Measurements from ENCODE around the gene LAMTOR3.

LAMTOR3 gene

DNA sequence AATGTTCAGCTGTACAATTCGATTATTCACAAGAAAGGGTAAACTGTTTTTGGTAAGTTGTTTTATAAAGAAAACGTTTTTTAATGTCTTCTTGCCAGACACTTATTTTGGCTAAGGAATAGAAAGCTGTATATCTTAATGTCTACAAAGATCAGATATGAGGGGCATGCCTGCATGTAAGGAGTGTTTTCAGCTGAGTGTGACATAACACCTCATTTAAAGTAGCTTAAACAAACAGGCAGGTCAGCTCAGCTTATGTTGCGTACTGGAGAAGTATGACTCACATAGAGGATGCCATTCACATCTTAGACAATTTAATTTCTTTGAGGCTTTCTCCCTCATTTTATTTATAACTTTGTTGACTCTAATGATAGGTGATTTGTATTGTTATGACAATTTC is 30.4 kb downstream of the LAMTOR3 start:
- DNase-seq (ENCODE audit: insufficient read length, low spot score) (no peak), FAIRE-seq (no peak)

DNA sequence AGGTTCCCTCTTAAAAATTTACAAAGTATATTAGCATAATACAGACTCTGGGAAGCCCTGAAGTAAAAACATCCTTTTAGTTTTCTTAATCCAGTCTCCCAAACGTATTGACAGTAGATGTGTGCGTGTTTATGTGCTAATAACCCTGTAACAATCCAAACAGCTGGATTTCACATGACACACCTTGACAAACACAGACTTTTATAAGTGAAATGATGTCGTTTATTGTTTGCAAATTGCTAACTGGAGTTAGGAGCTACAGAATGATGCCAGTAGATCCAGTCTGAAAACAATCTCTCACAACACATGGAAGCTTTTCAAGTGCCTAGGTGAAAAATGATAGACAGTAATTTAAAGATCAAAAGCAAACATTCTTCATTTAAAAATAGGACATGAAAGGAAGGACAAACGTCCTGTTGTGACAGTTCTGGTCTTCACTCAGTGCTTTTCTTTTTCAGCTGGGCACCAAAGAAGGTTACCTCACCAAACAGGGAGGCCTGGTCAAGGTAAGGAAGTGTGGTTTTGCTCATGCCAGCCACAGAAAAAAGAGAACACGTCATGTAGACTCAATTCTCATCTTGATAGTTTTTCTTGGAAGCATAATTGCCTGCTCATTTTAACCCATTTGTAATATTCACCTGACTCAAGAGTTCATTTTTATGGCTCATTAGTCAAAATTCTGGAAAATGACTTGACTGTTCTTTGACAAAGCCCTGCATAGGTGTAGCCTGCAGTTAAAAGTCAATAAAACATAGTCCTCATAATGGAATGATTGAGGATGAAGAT is 32.9 kb downstream of the LAMTOR3 start:
- FAIRE-seq = peak; percentile 81
- DNase-seq (ENCODE audit: insufficient read length, low spot score) = no peak

DNA sequence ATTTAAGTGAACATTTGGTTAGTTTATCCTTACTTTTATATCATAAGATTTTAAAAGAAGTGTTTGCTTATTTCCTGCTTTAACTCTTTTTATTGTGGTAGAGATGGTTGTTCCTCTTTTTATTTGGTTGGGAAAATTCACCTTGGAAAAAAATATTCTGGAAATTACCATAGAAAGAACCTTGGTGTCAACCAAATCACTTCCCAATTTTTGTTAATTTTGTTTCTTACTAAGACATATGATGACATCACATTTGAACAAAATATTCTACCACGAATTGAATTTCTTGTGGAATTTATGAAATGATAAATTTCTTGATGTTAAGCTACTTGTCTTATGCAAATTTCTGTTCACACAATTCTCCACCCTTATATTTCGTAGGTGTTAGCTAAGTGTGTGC is 33.7 kb downstream of the LAMTOR3 start:
- DNase-seq (ENCODE audit: insufficient read length, low spot score) (no peak), FAIRE-seq (no peak)

DNA sequence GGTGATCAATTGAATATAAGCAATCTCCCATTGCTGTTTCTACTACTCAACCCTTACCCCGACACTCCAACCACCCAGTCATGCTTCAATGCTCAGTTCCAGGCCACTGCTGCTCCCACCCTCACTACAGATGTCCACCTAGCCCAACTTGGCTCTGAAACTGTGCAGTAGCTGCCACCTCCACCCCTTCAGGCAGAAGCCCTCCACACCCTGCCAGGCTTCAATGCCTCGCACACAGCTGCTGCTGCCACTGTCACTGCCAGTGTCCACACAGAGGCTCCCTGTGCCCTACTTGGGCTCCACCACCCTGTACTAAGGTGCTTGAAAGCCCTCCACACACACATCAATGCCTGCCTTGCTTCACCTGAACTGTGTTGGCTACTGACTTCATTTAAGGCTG is 34.6 kb downstream of the LAMTOR3 start:
- DNase-seq (ENCODE audit: insufficient read length, low spot score) (no peak), FAIRE-seq (peak; percentile 83)

DNA sequence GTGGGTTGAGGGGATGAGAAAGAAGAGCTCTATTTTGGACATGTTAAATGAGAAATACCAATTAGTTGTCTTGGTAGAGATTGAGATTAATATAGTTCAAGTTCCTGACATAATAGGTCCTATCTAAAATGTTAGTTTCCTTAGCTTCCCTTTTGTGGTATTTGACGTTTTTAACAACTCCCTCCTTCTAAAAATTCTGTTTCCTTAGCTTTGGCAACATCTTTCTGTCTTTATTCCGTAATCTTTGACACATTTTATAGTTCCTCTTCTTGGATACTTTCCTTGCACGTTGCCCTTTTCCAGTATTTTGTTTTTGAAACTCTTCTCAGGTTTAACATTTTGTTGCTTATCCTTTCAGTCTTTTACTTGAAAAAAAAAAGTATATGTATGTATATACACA is 36.9 kb downstream of the LAMTOR3 start:
- DNase-seq (ENCODE audit: insufficient read length, low spot score) (no peak), FAIRE-seq (peak; percentile 14)

DNA sequence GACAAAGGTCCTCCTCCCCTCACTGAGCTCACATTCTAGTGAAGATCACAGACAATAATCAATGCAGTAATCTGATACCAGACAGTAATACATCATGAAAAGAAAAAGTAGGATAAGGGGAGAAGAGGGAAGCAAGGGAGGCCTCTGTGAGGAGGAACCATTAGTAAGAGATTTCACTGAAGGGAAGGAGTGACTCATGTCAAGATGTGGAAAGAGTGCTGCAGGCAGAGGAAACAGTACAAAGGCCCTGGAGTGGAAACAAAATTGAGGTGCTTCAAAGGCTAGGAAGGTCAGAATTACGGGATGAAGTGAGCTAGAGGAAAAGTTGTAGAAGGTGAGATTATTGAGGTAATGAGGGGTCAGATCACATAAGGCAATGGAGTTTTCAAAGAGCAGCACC is 38.1 kb downstream of the LAMTOR3 start:
- no peak for FAIRE-seq
- DNase-seq (ENCODE audit: insufficient read length, low spot score) = no peak

DNA sequence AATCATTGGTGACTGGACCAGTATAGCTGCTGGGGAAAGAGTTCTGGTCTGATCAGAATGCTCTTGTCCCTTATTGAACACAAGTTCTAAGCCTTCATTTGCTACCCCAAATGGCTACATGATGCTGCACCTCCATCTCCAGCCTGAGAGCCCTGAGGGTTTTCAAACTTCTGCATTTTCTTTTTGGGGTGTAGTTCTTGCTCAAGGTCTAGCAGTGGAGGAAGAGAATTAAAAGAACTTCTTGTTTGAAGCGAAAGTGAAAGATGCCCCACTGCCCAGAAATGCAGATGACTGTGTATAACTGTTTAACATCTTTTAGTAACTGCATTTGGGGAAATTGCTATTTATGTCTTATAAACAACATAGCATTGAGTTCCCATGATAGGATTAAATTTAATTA is 38.5 kb downstream of the LAMTOR3 start:
- no peak for DNase-seq (ENCODE audit: insufficient read length, low spot score)
- FAIRE-seq = peak; percentile 94

DNA sequence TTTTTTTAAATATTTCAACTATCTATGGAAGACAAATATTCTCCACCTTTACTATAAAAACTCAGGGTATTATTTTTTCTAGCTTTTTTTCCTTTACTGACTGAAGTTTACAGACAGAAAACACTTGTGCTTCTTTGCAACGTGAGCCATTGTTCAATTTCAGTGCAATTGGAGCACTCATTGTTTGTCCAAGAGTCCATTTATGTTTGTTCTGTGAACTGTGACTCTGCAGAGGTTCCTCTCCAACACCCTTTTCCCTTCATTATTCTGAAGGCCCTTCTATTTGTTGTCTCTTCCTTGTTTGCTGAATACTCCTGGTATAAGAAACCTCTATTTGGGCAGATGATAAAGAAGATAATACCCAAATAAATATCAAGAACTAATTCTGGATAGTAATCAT is 40.2 kb downstream of the LAMTOR3 start:
- FAIRE-seq = no peak
- no peak for DNase-seq (ENCODE audit: insufficient read length, low spot score)

DNA sequence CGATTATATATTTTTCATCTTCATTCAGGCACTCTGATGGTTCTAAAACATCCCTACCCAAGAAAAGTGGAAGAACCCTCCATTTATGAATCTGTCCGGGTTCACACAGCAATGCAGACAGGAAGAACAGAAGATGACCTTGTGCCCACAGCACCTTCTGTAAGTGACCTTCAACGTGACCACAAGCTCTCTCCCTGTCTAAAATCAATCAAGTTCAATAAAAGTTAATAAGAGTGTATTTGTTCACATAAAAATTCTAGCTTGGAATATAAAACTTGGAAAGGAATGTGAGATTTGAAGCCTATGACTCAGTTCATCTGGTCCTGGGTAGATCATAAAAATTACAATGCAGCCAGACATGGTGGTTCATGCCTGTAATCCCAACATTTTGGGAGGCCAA is 41.0 kb downstream of the LAMTOR3 start:
- FAIRE-seq (no peak), DNase-seq (ENCODE audit: insufficient read length, low spot score) (no peak)

DNA sequence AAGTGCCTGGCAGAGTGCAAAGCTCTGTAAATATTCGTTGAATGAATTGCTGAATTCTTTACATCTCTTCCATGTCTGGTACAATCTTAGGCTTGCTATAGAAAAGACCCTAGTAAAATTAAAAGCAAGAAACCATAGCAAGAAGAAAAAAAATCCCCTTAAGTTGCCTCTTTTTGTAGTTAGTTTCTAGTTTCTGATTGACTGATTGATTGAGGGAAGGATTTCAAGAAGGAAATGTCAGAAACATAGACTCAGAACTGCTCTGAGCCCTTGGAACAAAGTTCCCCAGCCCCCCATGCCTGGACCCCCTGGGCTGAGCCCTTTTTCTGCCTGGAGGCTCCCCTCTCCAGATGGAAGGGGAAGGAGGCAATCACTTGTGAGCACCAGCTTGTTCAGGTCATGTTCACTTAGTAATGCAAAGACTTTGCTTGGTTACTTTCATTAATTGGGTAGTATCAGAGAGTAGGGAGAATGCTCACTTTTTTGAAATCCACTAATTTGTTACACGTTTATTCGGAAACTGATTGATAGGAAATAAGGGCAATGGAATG is 42.0 kb downstream of the LAMTOR3 start:
- FAIRE-seq (peak; percentile 93), DNase-seq (ENCODE audit: insufficient read length, low spot score) (no peak)

DNA sequence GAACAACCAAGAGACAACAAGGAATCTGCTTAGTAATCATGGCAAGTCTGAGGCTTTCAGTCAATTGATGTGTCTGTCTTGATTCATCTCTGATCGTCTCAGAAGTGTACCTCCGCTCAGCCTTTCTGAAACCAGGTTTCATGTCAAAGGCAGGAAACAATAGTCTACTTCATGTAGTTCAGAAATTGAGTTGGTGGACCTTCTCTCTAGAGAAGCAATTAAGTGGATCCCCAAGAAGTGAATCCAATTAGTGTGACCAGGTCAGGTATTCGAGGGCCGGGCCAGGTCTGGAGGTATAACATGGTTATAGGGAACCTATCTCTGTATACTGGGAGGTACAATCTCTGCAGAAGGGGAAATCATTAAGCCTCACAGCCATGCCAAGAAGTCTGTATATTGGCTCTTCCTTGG is 45.6 kb downstream of the LAMTOR3 start:
- FAIRE-seq = peak; percentile 99
- no peak for DNase-seq (ENCODE audit: insufficient read length, low spot score)

DNA sequence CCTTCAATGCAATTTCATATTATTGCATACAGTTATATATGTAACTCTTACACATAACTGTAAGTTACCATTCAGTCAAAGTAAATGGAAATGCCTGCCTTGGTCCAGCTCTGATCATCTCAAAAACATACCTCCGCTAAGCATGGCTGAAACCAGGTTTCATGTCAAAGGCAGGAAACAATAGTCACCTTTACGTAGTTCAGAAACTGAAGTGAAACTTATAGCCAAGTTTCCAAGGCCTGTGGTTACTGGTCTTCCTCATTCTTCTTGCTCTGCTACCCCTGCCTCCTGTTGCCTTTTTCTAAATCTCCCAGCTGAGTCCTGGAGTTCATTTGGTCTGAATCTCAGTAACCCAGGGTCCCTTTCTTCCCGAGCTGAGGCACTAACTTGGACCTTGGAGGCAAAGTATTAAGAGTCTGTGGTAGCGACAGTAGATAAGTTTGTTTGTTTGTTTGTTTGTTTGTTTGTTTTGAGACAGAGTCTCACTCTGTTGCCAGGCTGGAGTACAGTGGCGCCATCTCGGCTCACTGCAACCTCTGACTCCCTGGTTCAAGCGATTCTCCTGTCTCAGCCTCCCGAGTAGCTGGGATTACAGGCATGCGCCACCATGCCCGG is 46.8 kb downstream of the LAMTOR3 start:
- peak; percentile 99 for FAIRE-seq
- DNase-seq (ENCODE audit: insufficient read length, low spot score) = peak; percentile 17

DNA sequence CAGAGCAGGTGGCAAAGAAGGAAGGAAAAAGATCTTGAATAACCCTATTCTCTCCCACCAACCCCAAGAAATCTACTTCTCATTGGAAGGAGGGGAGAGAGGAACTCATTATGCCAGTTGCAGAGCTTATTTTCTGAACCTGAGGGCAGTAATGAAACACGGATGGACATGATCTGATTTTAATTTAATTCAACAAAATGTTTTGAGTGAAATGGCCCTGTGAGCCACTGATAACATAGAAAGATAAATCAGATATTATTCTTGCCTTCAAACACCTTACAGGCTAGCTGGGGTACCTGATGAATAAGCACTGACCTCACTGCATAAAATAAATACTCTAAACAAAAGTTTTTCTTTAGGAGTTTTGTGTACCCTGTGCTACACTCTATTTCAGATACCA is 47.3 kb downstream of the LAMTOR3 start:
- FAIRE-seq (no peak), DNase-seq (ENCODE audit: insufficient read length, low spot score) (no peak)

DNA sequence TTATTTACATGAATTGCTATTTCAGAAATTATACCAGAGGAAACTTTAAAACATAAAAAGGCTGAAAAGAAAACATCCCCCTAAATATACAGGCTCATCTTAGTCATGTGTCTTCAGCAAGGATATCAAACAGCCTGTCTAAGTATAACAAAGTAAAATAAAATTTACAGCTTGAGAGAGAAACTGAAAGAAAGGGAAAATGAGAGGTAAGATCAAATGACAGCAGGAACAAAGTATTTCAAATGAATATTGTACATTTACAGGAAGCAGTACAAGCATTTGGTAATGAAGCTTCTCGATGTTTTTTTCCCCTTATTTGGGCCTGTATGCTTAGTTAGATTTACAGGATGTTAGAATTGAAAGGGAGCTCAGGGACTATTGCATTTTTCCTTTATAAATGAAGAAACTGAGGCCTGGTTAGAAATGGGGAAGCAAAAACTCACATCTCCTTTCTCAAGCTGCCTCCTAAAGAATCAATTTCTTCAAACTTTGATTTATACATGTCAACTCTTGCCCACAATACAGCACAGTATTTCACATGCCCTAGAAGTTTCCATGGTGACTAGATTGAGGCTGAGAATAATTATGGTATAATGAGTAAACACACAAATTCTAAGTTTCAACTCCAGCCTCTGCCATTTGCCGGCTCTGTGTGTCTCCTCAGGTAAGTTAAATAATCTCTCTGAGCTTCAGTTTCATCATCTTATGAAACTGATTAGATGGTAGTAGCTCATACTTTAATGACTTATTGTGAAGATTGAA is 48.3 kb downstream of the LAMTOR3 start:
- DNase-seq (ENCODE audit: insufficient read length, low spot score) = no peak
- peak; percentile 78 for FAIRE-seq

DNA sequence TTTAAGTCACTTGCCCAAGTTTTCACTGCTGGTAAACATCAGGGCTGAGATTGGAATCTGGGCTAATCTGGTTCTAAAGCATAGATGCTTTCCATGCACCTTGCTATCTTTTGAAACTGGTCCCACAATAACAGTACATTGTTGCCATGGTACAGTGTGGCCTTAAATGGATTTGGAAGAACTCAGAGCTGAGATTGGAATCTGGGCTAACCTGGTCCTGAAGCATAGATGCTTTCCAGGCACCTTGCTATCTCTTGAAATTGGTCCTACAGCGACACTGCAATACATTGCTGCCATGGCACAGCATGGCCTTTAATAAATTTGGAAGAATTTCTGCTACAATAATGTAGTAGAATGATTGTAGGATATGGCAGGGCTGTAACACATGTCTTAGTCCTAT is 49.0 kb downstream of the LAMTOR3 start:
- peak; percentile 84 for FAIRE-seq
- no peak for DNase-seq (ENCODE audit: insufficient read length, low spot score)

DNA sequence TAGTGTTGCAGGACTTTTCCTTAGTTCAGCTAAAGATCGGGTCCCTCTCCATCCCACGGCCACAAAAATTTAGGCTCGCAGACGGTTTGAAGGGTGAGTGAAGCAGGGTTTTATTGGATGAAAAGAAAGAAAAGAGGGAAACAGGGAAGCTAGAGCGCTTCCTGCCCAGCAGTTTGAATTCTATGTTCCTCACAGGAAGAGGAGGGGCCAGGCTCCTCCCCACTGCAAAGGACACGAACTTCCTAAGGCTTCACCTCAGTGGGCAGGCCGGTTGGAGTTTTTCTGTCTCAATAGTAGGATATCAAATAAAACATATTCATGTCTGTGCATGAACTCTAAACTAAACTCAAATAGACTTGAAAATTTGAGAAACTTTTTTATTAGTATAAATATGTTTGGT is 50.2 kb downstream of the LAMTOR3 start:
- no peak for DNase-seq (ENCODE audit: insufficient read length, low spot score)
- FAIRE-seq = no peak

DNA sequence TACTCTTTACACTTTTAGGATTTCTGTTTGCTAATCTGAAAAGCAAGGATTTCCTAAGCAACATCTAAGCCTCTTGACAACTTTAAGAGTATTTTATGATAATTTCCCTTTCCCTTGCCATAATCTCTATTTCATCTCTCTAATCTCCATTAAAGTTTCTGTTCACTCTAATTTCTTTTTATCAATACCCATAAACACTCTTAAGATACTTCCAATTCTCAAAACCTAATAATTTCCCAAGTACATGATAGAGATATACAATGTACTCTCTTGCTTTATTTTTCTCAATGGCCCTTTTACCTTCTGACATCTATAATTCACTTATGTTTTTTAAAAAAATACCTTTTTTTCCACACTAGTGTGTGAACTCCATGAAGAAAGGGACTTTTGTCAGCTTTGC is 50.8 kb downstream of the LAMTOR3 start:
- FAIRE-seq = no peak
- DNase-seq (ENCODE audit: insufficient read length, low spot score) = no peak

DNA sequence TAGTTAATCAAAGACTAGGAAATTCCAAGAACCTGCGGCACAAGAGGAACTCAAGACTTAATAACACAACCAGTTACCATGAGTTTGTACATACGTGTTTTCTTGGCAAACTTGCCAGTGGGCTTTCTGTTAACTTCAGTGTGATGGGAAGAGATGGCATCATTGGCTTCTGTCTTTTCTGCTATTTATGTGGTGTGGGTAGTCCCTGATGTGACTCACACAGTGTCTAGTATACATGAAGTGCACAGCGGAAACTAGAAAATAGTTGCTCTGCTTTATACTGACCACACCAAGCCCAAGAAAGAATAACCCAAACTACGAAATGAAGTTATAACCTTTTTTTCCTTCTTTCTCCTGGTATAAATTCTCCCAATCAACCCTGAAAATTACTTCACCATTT is 53.1 kb downstream of the LAMTOR3 start:
- DNase-seq (ENCODE audit: insufficient read length, low spot score) = no peak
- FAIRE-seq = no peak

DNA sequence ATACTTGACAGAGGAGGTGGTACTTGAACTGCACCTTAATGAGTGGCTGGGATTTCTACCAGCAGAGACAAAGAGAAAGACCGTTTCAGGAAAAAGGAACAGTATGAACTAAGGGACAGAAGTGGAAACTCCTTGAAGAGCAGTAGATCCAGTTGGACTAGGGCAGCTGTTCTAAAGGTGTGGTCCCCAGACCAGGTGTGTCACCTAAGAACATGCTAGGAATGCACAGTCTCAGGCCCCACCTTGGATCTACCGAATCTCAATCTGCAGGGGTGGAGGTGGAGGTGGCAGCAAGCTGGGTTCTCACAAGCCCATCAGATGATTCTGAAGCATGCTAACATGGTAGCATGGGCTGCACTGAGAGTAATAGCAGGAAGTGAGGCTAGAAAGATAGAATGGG is 55.3 kb downstream of the LAMTOR3 start:
- no peak for DNase-seq (ENCODE audit: insufficient read length, low spot score)
- FAIRE-seq = no peak

DNA sequence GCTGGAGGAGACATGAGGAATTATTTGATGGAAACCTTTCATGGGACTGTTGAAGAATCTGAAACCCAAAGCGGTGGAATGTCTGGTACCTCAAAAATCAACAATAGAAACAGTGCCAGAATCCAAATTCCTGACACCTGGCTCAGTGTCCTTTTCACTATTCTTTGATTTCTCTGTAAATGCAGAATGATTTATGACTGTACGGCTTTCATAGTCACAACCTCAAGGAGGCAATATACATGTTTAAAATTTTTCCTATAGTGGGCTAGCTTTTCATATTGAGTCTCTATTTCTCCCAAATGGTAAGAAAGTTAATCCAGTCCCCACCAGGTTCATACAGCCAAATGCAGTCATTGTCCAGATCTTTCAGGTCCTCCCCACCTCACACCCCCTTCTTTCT is 58.3 kb downstream of the LAMTOR3 start:
- DNase-seq (ENCODE audit: insufficient read length, low spot score) (no peak), FAIRE-seq (no peak)

DNA sequence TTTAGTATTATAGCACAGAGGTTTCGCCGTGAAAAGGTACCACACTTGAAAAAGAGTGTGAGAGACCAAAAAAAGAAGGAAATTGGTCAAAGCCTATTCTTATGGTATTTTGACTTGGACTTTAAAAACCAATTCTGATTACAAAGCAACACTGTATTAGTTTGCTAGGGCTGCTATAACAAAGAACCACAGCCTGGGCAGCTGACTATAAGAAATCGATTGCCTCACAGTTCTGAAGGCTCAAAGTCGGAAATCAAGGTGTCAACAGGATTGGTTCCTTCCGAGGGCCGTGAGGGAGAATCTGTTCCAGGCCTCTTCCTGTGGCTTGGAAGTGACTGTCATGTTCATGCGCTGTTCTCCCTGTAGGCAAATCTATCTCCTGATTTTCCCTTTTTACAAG is 59.7 kb downstream of the LAMTOR3 start:
- FAIRE-seq (no peak), DNase-seq (ENCODE audit: insufficient read length, low spot score) (no peak)

DNA sequence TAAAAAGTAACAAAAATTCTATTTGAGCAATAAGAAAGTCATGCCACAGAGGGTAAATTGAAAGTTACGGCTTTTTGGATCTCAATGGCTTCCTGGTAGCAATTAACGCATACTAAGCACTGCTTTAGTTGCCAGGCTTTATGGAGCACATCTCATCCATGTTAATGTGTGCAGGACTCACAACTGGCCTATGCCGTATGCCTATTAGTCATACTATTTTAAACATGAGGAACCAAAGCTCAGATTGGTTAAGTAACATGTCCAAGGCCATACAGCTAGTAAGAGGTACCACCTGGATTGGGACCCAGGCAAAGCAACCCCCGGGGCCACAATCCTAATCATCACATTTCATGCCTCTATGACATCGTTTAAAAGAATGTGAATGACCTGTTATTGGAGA is 60.5 kb downstream of the LAMTOR3 start:
- no peak for FAIRE-seq

More for the DNA sequence above, 60.5 kb downstream of the LAMTOR3 start:
- no peak for DNase-seq (ENCODE audit: insufficient read length, low spot score)
